Endothelial cell (in vitro differentiated cells): ENCODE data around the gene SPOCK1. TPM values are rescaled to one million over a fixed set of nuclear protein-coding genes. Genes with fewer than 3 reads are reported as not detected.

Experiments used
- DNase-seq: peaks from one replicate; pipeline ENCODE4 v3.0.0; 2021; ENCODE audit warnings: low spot score
- H3K27ac Mint-ChIP-seq: one replicate; pipeline ENCODE4 v1.8.0; 2021; ENCODE audit warnings: mixed read lengths, inconsistent platforms; ENCODE audit not compliant: unreplicated experiment
- H3K27me3 Mint-ChIP-seq: one replicate; pipeline ENCODE4 v1.8.0; 2021; ENCODE audit warnings: mild to moderate bottlenecking, moderate library complexity, mixed read lengths, inconsistent platforms; ENCODE audit not compliant: unreplicated experiment
- H3K36me3 Mint-ChIP-seq: one replicate; pipeline ENCODE4 v1.8.0; 2021; ENCODE audit warnings: mild to moderate bottlenecking, low read depth, mixed read lengths, inconsistent platforms; ENCODE audit not compliant: unreplicated experiment
- H3K4me1 Mint-ChIP-seq: one replicate; pipeline ENCODE4 v1.8.0; 2021; ENCODE audit warnings: mild to moderate bottlenecking, mixed read lengths, inconsistent platforms; ENCODE audit not compliant: unreplicated experiment
- H3K4me3 Mint-ChIP-seq: one replicate; pipeline ENCODE4 v1.8.0; 2021; ENCODE audit warnings: mild to moderate bottlenecking, mixed read lengths, inconsistent platforms; ENCODE audit not compliant: unreplicated experiment
- H3K9me3 Mint-ChIP-seq: one replicate; pipeline ENCODE4 v1.8.0; 2021; ENCODE audit warnings: mixed read lengths, inconsistent platforms; ENCODE audit not compliant: unreplicated experiment
- CTCF ChIP-seq: fragments of 200-600 bp; sonication (generic); IDR thresholded peaks from one replicate; pipeline ENCODE4 v1.5.0; 2021; ENCODE audit warnings: antibody characterized with exemption; ENCODE audit not compliant: unreplicated experiment
- total RNA-seq: library from RNA; stranded (reverse); fragmentation: NEBNext Ultra II Directional; extraction: Animal tissue kit (Norgen Biotek cat#: 25700); gene quantifications from one replicate; pipeline ENCODE4 v1.2.1, GENCODE V29; 2021; ENCODE audit not compliant: unreplicated experiment

The SPOCK1 gene
- total RNA-seq, 1 donor from 2014 or later = 8.7 TPM

DNA sequence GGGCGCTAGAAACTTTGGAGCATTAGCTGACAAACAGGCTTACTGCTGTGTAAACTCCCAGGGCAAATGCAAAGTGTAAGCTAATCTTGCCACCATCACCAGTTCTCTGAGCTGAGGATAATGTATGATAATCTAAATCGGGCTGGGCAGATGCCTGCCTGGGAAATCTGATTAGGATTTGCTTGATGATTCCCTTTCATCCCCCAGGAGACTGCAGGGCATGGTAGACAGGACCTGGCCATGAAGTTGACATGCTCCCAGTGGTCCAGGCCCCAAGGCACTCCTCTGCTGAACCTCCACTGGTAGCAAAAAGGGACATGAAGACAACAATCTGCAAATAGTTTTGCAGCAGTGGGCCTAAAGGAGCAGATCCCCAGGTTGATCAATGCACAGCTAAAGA, 317.5 kb downstream of the SPOCK1 start:
- Mint-ChIP-seq H3K36me3 (no peaks in the 10 kb centered on the region), H3K27me3 (peaks cover 2% of the 10 kb centered on the region), H3K9me3 (no peaks in the 10 kb centered on the region), H3K4me1 (peaks cover 2% of the 10 kb centered on the region), H3K27ac (no peak overlapping the region), H3K4me3 (no peak overlapping the region)
- no peak for TF ChIP-seq CTCF
- no peak for DNase-seq

DNA sequence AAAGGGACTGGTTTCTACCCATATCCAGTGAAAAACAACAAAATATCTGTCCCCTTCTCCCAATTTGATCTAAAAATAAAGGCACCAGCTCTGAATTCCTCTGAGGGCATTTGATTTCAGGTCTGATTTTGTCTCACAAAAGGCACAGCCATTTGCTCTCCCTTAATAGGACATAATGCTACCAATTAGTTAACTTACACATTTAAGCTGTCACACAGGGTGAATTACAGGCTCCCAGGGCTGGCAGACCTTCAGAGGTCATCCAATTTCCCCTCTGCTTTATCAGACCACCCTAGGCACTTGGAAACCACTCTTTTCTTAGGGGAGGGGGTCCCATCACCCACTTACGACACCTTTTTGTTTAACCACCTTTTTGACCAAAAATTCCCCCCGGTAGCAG, 319.9 kb downstream of the SPOCK1 start:
- Mint-ChIP-seq H3K4me1 (peaks cover 2% of the 10 kb centered on the region), H3K36me3 (no peaks in the 10 kb centered on the region), H3K4me3 (no peak overlapping the region), H3K9me3 (no peaks in the 10 kb centered on the region), H3K27me3 (peaks cover 2% of the 10 kb centered on the region), H3K27ac (no peak overlapping the region)
- DNase-seq = no peak
- no peak for TF ChIP-seq CTCF

DNA sequence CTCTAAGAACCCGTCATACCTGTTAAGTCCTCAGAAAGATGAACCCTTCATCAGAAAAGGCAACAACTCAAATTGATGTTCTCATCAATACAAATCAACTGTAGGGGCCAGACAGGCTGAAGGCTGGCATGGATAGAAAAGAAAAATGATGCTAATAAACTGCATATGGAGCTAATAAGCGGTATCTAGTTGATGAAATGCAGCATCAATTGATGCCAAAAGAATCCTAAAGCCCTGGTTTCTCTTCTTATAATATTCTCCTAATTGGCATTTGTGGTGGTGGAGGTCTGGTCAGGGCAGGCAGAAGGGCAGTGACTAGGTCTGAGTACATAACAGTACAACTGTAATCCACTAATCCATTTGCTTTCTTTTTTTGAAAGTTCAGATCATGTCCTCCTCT, 322.5 kb downstream of the SPOCK1 start:
- H3K27ac Mint-ChIP-seq = no peak overlapping the region
- no peaks in the 10 kb centered on the region for H3K4me1 Mint-ChIP-seq
- no peak overlapping the region for H3K4me3 Mint-ChIP-seq
- no peaks in the 10 kb centered on the region for H3K9me3 Mint-ChIP-seq
- DNase-seq = no peak
- H3K36me3 Mint-ChIP-seq = no peaks in the 10 kb centered on the region
- H3K27me3 Mint-ChIP-seq = peaks cover 2% of the 10 kb centered on the region
- no peak for TF ChIP-seq CTCF

GRCh38 chr5:137176126-137176525, 323.0 kb downstream of the SPOCK1 start:
- no peak for DNase-seq
- H3K27me3 Mint-ChIP-seq = peaks cover 2% of the 10 kb centered on the region
- H3K36me3 Mint-ChIP-seq = no peaks in the 10 kb centered on the region
- TF ChIP-seq CTCF = no peak
- H3K4me3 Mint-ChIP-seq = no peak overlapping the region
- no peaks in the 10 kb centered on the region for H3K9me3 Mint-ChIP-seq
- H3K4me1 Mint-ChIP-seq = no peaks in the 10 kb centered on the region
- no peak overlapping the region for H3K27ac Mint-ChIP-seq

- no peak overlapping the region for H3K4me3 Mint-ChIP-seq
- no peaks in the 10 kb centered on the region for H3K36me3 Mint-ChIP-seq
- H3K27me3 Mint-ChIP-seq = no peaks in the 10 kb centered on the region
- DNase-seq = no peak
- H3K9me3 Mint-ChIP-seq = no peaks in the 10 kb centered on the region
- TF ChIP-seq CTCF = no peak
- H3K27ac Mint-ChIP-seq = no peak overlapping the region
- no peaks in the 10 kb centered on the region for H3K4me1 Mint-ChIP-seq
Measured at GRCh38 chr5:137174196-137174595, 324.9 kb downstream of the SPOCK1 start.
